Stimulated activated CD4-positive, alpha-beta T cell treated with anti-CD3 and anti-CD28 coated beads, Interleukin-1b, Interleukin-23, amount 100 ng/mL, for 4 hours (primary cell): ENCODE measurements around the gene TRMT10B.
A peak's percentile ranks its signal among the peaks of the same experiment; 100 is the strongest.
"Not testable (repeated sequence)": the region's sequence is repeated elsewhere in the genome, so short reads cannot be mapped to it uniquely, and the experiment has no call there.

Experiments
- DNase-seq, 2 donors: peaks; one replicate each; pipeline ENCODE4 v3.0.0-alpha.2; 2020; ENCODE audit warnings: low read depth in 2 of 2

TRMT10B gene

GRCh38 chr9:37751704-37752103 is 1.9 kb upstream of the TRMT10B start:
- DNase-seq, result not testable (repeated sequence)

GRCh38 chr9:37752112-37752511 is 1.5 kb upstream of the TRMT10B start:
- not testable (repeated sequence) for DNase-seq

GRCh38 chr9:37752642-37753488 is 740 bp upstream of the TRMT10B start:
- no peak for DNase-seq

GRCh38 chr9:37758747-37759146 is 5.1 kb downstream of the TRMT10B start:
- DNase-seq, result no peak

GRCh38 chr9:37760416-37761161 is 7.0 kb downstream of the TRMT10B start:
- no peak for DNase-seq

GRCh38 chr9:37761511-37761910 is 7.9 kb downstream of the TRMT10B start:
- DNase-seq, result no peak

GRCh38 chr9:37765263-37765662 is 11.7 kb downstream of the TRMT10B start:
- DNase-seq, result not testable (repeated sequence)

- DNase-seq, result no peak
These were observed 15.7 kb downstream of the TRMT10B start for GRCh38 chr9:37769306-37769705.

- no peak for DNase-seq
These were observed 16.4 kb downstream of the TRMT10B start for GRCh38 chr9:37769995-37770394.

GRCh38 chr9:37775216-37775919 is 21.8 kb downstream of the TRMT10B start:
- no peak for DNase-seq

GRCh38 chr9:37776328-37776727 is 22.7 kb downstream of the TRMT10B start:
- DNase-seq, result no peak

GRCh38 chr9:37778534-37778933 is 24.9 kb downstream of the TRMT10B start:
- no peak for DNase-seq

GRCh38 chr9:37784291-37784615 is 30.6 kb downstream of the TRMT10B start:
- no peak for DNase-seq

- peak; percentile 73 to 75 for DNase-seq
These were observed 31.2 kb downstream of the TRMT10B start, which contains the start of gene EXOSC3 for GRCh38 chr9:37784616-37785483. Gene EXOSC3, minus strand, starts transcription at chr9:37785064. Its CDS starts 20 bp downstream, at chr9:37785044.

GRCh38 chr9:37787059-37787458 is 33.5 kb downstream of the TRMT10B start:
- DNase-seq, result no peak

- DNase-seq, result no peak
These were observed 34.7 kb downstream of the TRMT10B start for GRCh38 chr9:37788332-37788731.

GRCh38 chr9:37790096-37790495 is 36.5 kb downstream of the TRMT10B start:
- DNase-seq, result no peak

- no peak for DNase-seq
These were observed 38.5 kb downstream of the TRMT10B start for GRCh38 chr9:37792122-37792521.

- DNase-seq, result no peak
These were observed 42.6 kb downstream of the TRMT10B start for GRCh38 chr9:37796232-37796631.

GRCh38 chr9:37798677-37799076 is 45.1 kb downstream of the TRMT10B start:
- DNase-seq, result no peak

GRCh38 chr9:37800631-37801286 is 47.2 kb downstream of the TRMT10B start, which contains the start of gene DCAF10:
Gene DCAF10, plus strand, starts transcription at chr9:37800797. Its CDS starts 70 bp downstream, at chr9:37800867.
- peak; percentile 85 to 90 for DNase-seq
